H1 (cell line): ENCODE data around the gene MYOM1. TPM values are rescaled to one million over a fixed set of nuclear protein-coding genes. Genes with fewer than 3 reads are reported as not detected.

Source experiments
- HDAC2 ChIP-seq, 2 experiments: fragments of 300-600 bp in 1 of 2; sonication (generic) in 1 of 2; IDR thresholded peaks; 2 replicates each; pipeline ENCODE4 v1.6.1; 2011 to 2012; ENCODE audit warnings: low read depth in 2 of 2, low read length in 2 of 2, mild to moderate bottlenecking in 2 of 2, moderate library complexity in 2 of 2, borderline replicate concordance in 1 of 2, inconsistent platforms in 1 of 2
- TBP ChIP-seq: IDR thresholded peaks from 2 replicates; pipeline ENCODE4 v1.6.1; 2011; ENCODE audit warnings: low read depth, low read length, improper control_type of control experiment
- polyA plus RNA-seq, 7 experiments: library from polyadenylated mRNA; depleted of rRNA in 3 of 7; stranded (reverse) in 5 of 7; unstranded in 2 of 7; fragments of >200 nt in 5 of 7; fragments of 200-250 nt in 2 of 7; gene quantifications; 1 replicate in 5 of 7; 2 replicates in 1 of 7; 4 replicates in 1 of 7; pipeline versions ENCODE4 v1.2.1 to v1.2.3, GENCODE V29; 2011 to 2013; ENCODE audit warnings: missing spikeins in 2 of 7, mixed read lengths in 2 of 7
- total RNA-seq: library from RNA; stranded (reverse); fragmentation: NEBNext Ultra II Directional; extraction: Animal tissue kit (Norgen Biotek cat#: 25700); gene quantifications from 2 replicates; pipeline ENCODE4 v1.2.1, GENCODE V29; 2021

MYOM1 gene
- total and polyA plus RNA-seq, 2 of the 8 experiments (the other 6 are each of a cell fraction or from before 2014, with no cell fraction given), result 0.06 to 0.32 TPM

DNA sequence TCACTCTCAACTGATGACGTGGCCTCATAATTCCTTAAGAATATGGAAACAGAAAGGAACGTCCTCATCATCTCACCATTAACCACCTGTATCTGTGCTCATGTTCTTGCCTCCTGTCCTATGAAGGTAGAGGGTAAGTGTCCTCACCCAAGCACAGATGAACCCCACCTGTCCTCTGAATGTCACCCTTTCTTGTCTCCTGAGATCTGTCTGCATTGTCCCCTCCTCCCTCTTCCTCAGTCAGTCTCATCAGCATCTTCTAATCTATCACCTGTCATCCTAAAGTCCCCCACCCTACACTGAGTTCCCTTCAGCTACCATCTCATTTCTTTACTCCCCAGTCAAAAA, 167.4 kb downstream of the MYOM1 start (continued):
- TF ChIP-seq HDAC2 (IDR thresholded peaks at IDR 0.05; ENCODE audit: borderline replicate concordance in 1 of 2, low read depth in 2 of 2, low read length in 2 of 2) (no peak), TBP (no peak)
